AG09319 (cell line): ENCODE measurements around the gene S100B.
"Not testable (repeated sequence)": the region's sequence is repeated elsewhere in the genome, so short reads cannot be mapped to it uniquely, and the experiment has no call there.

ENCODE experiments used
- DNase-seq: peaks from one replicate; pipeline ENCODE4 v3.0.0-alpha.2; 2010; ENCODE audit warnings: low read depth; ENCODE audit errors: extremely low read depth
- CTCF ChIP-seq: IDR thresholded peaks from 2 replicates; pipeline ENCODE4 v1.5.1; 2011; ENCODE audit warnings: low read depth, mild to moderate bottlenecking, inconsistent platforms, low read length, moderate library complexity

Gene S100B

DNA sequence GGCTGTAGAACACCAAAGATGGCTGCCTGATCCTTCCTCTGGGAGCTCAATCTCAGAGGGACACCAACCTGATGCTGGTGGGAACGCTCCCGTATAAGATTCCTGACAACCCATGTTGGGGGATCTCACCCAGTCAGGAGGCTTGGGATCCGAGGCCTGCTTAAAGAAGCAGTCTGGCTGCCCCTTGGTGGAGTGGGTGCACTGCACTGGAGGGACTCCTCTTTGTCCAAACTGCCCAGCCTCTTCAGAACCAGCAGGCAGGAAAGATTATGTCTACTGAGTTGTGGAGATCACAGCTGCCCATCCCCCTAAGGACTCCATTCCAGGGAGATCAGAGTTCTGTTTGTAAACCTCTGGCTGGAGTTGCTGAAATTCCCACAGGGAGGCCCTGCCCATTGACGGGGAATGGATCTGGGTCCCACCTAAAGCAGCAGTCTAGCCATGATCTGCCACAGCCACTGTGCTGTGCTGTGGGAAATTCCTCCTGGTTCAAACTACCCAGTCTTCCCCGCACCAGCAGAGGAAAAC is 23.0 kb downstream of the S100B start:
- no peak for TF ChIP-seq CTCF
- DNase-seq = no peak

DNA sequence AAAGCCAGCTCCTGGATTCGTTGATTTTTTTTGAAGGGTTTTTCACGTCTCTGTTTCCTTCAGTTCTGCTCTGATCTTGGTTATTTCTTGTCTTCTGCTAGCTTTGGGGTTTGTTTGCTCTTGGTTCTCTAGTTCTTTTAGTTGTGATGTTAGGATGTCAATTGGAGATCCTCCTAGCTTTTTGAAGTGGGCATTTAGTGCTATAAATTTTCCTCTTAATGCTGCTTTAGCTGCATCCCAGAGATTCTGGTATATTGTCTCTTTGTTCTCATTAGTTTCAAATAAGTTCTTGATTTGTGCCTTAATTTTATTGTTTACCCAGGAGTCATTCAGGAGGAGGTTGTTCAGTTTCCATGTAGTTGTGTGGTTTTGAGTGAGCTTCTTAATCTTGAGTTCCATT is 25.5 kb downstream of the S100B start:
- not testable (repeated sequence) for DNase-seq

- DNase-seq = not testable (repeated sequence)
Measured at GRCh38 chr21:46577786-46578185, 27.1 kb downstream of the S100B start.

GRCh38 chr21:46572850-46573249 is 32.0 kb downstream of the S100B start:
- DNase-seq = no peak
- TF ChIP-seq CTCF = no peak

DNA sequence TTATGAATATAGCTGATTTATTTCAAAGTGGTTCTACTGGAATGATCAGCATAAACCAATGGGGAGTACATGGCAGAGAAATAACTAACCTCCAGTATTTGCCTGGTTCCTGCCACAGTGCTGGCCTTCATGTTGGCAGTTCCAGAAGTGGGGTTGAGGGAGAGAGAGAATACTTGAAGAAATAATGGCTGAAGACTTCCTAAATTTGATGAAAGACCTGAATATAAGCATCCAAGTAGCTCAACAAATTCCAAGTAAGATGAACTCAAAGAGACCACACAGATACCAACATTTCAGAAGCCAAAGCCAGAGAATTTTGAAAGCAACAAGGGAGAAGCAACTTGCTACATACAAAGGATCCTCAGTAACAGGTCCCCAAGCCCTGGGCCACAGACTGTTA is 34.3 kb downstream of the S100B start:
- no peak for DNase-seq
- TF ChIP-seq CTCF = no peak

DNA sequence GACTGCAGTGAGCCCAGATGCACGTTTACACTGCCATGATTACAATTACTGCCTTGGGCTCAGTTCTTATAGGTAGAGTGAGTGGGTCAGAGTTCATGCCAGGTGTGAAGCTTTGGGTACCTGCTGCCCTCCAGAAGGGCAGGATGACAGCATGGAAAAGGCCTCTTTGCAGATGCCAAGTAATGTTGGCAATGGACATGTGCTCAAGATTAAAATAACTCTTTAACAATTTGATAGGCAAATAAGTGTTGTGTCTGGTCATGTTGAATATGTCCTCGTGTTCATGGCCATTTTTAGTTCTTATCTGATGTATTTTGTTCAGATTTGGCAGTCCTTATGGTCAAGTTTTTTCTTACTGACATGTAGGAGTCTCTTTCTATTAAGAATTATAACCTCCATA is 34.8 kb downstream of the S100B start:
- no peak for TF ChIP-seq CTCF
- no peak for DNase-seq

DNA sequence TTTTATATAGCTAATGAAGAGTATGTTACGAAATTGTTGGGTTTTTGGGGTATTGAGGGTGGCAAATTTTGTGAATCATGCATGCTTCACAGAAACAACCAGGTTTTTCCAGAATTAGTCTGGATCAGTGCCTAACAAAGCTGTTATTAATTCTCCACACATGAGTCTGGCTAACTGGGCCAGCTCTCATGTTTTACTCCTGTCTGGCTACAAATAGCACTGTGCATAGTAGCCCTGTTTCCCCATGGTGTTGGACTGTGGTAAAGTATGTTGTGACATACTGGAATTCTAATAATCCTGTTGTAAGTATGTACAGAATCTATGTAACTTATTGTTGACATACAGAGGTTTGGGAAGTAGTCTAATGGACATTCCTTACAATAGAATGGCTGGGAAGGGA is 35.8 kb downstream of the S100B start:
- no peak for TF ChIP-seq CTCF
- no peak for DNase-seq

DNA sequence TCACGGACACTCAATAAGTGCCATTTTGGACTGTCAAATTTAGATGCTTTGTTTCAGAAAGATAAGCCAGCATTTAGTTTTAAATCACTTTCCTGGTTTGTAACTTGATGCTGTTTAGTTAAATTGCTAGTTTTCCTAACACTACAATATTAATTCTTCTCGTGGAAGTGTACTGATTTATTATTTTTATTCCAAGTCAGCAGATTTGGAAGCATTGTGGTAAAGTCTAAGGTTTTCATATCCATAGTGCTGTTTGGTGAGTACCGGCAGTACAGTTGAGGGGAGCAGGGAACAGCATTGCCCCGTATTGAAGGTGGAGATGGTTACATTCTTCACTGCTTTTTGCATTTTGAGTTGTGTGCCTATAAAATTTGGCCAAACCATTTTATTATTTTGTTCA is 36.3 kb downstream of the S100B start:
- TF ChIP-seq CTCF = no peak
- DNase-seq = no peak

DNA sequence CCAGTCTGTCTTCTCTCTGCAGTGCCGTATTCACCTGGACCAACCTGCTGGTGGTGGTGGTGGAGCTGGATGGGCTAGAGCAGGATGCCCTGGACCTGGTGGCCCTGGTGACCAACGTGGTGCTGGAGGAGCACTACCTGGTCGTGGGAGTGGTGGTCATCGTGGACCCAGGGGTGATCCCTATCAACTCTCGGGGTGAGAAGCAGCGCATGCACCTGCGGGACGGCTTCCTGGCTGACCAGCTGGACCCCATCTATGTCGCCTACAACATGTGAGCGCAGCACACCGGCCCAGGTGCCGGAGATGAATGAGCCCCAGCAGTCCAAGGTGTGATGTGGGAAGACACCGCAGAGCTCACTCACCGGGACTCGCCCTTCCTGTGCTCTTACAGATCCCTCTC is 37.5 kb downstream of the S100B start:
- no peak for TF ChIP-seq CTCF
- no peak for DNase-seq
